GM20431 (cell line): Measurements from ENCODE around the gene SMR3B.

Experiments
- in situ Hi-C: fragments of 300-500 bp; cut with MseI, MboI; formaldehyde crosslinking; loops from one replicate; pipeline ENCODE4 v1.15.0; 2020; ENCODE audit warnings: low sequenced_read_pairs; ENCODE audit not compliant: unreplicated experiment

The SMR3B gene

DNA sequence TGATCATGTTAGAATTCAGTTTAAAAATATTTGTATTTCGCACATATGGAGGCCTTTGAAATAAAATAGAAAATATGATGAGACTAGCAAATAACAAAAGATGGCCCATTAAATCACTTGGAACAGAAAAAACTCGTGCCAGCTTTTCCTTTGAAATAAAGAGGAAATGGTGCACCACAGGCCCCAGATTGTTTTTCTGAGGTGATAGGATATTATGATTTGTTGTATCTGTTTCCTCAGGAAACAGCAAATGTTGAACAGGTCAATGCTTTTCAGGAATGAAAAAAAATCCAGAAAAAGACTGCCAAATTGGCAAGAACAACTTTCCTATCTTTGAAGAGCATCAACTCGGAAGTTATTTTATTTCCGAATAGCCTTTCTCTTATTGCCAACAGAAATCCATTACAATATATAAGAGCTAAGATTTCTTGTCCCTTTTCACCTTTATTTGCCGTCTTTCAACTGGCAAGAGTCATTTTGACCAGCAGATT lies at the start of gene SMR3B:
TSS of gene SMR3B (plus strand) at position 441 of the 491 bp plus-strand sequence. CDS start 1,380 bp downstream, outside the sequence.
- in situ Hi-C loops = no loop called here

DNA sequence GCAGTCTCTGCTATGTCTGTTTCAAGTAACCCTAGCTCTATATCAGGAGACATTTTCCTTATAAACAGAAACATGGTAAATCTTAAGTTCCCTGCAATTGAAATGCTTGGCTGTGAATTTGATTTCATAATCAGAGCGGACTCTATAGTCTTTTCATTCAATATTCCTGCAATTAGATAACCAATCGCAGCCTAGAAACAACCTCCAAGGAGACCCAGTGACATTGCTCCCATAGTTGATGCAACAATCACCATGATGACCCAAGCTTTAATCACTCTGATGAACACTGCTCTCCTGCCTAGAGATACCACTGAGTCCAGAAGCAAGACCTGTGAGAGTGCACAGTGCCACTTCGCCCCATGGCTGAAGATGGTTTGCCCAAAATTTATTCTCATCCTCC lies 48.2 kb upstream of the SMR3B start, which contains the start of gene CABS1:
TSS of gene CABS1 (plus strand) at position 301 of the 400 bp plus-strand sequence. CDS start at position 360, 59 bp downstream.
- in situ Hi-C loops = no loop called here

DNA sequence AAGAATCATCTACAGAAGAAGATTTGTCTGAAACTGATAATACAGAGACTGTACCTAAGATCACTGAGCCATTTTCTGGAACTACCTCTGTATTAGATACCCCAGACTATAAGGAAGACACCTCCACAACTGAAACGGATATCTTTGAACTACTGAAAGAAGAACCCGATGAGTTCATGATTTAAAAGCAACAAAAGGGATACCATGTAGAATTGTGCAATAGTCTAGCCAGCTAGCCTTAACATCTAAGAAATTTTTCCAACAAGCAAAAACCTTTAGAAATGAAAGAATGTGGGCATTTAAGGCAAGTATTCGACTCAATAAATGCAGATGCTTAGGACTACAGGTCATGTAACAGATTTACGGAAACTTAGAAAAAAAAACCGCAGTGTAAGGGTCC lies 46.9 kb upstream of the SMR3B start:
- in situ Hi-C loops = no loop called here

DNA sequence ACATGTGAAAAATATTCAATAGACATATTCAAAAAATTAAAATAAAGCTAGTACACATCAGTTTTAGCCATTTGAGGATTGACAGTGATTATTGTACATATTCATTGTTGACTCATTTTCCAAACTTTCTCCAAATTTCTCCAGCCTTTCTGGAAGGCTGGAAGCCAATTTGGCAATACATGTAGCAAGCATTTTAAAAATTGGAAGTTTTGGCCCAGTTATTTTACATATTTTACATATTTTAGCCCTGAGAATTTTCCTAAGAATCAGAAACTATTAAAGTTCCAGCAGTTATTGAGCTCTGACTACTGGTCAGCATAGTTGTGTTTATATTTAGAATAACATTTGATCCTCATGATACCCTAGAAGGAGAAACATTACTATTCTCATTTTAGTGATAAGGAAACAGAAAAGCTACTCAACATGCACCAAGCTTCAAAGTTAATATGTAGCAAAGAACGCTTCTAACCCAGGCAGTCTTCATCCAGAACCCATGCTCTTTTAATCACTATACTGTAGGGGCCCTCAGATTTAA lies 45.0 kb upstream of the SMR3B start:
- in situ Hi-C loops = no loop called here

DNA sequence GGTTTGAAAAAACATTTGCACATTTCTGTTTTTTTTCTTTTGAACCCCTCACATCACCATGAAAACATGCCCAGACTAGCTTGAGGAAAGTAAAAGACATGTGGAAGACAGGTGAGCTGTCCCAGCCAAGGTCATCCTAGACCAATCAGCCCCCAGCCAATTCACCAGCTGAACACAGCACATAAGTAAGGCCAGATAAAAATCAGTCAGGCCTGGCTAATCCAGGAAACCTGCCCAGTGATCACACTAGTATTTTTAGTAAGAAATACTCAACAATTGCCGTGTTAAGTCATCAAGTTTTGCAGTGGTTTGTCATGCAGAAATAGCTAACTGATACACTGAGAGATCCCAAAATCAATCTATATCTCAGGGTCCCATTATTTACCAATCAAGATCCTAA lies 26.7 kb upstream of the SMR3B start:
- in situ Hi-C loops = no loop called here

DNA sequence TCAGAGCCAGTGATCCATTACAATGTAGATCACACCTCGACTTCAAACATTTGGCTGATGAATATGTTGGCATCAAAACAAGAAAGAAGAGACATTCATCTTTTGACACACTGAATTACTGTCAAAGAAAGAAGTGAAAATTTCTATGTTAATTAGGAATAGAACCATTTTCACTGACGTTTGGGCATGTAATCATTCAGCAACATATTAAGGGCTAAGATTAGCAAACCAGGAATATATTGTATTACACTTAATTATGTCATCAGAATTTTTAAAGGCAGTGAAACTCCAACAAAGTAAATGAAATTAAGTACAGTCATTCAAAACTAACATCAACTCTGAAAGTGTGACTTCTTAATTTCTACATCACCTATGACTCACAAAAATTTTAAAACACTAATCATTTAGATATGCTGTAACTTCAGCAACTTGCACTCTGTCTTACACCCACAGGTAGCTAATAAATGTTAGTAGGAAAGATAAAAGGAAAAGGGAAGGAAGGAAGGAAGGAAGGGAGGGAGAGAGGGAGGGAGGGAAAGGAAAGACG lies 23.7 kb upstream of the SMR3B start:
- in situ Hi-C loops = no loop called here

DNA sequence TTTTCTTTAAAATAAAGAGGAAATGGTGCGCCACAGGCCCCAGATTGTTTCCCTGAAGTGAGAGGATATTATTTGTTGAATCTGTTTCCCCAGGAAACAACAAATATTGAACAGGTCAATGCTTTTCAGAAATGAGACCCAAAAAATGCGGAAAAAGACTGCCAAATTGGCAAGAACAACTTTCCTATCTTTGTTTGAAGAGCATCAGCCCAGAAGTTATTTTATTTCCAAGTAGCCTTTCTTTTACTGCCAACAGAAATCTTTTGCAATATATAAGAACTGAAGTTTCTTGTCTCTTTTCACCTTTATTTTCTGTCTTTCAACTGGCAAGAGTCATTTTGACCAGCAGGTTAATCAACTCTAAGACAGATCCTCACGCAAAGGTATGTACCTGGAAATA lies 22.5 kb upstream of the SMR3B start, which contains the start of gene SMR3A:
TSS of gene SMR3A (plus strand) at position 301 of the 400 bp plus-strand sequence. CDS start 1,356 bp downstream, outside the sequence.
- in situ Hi-C loops = no loop called here

DNA sequence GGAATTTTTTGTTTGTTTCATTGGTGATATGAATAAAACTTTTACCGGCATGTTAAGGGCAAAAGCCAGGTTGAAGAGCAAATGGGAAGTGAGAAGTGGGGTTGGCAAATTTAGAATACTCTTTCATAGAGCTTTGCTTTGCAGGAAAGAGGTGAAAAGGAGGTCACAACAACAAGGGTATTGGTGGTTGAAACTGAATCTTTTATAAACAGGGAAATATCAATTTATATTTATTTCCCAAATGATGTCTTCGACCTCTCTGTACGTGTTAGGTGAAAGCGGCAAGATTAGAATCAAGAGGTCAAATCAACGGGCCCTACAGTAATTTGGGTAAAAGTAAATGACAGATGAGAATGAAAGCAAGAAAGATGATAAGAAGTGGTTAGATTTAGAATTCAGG lies 18.9 kb upstream of the SMR3B start:
- in situ Hi-C loops = no loop called here

DNA sequence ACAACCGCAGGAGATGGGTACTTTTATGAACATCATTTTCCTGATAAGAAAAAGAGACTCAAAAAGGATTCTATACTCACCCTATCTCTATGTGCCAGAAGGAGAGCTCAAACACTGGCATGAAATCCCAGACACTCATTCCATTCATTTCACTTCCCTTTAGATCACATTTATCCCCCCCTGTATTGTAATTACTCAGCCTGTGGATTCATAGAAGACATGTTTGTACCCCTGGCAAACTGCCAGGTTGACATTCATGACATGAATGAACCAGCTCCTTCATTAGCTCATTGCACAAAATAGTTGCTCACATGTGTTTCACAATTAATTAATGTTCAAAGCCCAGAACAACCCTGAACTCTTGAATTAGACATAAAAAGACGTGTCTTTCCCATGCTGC lies 17.5 kb upstream of the SMR3B start:
- in situ Hi-C loops = no loop called here

DNA sequence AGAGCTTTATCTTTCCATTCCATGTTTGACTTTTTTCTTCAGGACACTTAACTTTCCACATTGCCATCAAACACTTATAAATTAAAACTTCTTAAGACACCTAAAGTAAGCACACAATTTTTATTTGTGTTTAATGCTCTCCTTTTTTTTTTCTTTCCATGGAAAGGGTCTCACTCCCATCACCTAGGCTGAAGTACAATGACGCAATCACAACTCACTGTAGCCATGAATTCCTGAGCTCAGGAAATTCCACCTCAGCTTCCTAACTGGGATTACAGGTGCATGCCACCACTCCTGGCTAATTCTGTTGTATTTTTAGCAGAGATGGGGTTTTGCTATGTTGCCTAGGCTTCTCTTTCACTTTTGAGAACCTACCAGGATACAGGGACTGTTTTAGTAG lies 15.1 kb upstream of the SMR3B start:
- in situ Hi-C loops = no loop called here

DNA sequence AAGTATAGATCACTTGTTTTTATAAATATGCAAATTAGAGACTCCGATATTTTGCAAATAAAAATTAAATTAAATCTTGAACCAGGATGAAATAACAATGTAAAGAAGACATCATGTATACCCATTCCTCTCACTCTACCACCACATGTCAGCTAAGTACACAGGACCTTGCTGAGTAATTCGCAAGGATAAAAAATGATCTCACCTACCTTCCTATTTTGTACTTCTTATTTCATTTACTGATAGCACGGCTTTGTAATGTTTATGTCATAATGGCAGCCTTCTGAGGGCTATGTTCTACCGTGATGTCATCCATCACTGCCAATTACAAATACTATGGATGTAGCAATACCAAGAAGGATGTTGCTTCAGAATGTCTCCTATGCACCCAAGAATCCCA lies 10.9 kb upstream of the SMR3B start:
- in situ Hi-C loops = no loop called here

DNA sequence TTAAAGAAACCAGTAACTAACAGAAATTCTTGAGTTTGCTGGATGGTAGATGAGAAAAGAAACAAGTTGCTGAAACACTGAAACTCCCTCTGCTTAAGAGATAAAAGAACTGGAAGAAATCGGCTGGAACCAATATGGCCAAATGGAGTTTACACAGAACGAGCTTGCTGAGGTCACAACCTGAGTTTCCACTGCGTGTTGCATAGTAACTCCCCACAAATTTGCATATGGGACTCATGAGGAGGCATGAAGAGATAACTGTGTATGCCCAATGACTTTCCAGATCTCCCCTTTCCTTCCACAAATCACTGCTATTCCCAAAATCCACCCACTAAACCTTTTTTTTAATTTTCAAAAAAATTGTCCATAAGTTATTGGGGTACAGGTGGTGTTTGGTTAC lies 10.2 kb upstream of the SMR3B start:
- in situ Hi-C loops = no loop called here

DNA sequence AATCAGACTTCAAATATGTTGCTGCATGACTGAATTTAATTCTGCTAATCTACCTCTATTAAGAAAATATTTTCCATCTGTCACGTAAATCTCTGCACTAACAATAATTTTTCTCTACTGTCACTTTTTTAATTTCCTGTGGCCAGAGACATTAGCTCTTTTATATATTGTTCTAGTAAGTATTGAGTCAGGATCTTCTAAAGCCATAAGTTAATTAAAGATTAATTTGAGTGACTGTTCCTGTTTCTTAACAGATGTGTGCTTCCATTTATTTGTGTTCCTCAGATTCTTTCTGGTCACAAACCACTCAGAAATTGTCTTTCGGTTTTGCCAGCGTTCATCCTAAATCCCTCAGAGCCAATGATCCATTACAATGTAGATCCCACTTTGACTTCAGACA lies 2.4 kb upstream of the SMR3B start:
- in situ Hi-C loops = no loop called here

DNA sequence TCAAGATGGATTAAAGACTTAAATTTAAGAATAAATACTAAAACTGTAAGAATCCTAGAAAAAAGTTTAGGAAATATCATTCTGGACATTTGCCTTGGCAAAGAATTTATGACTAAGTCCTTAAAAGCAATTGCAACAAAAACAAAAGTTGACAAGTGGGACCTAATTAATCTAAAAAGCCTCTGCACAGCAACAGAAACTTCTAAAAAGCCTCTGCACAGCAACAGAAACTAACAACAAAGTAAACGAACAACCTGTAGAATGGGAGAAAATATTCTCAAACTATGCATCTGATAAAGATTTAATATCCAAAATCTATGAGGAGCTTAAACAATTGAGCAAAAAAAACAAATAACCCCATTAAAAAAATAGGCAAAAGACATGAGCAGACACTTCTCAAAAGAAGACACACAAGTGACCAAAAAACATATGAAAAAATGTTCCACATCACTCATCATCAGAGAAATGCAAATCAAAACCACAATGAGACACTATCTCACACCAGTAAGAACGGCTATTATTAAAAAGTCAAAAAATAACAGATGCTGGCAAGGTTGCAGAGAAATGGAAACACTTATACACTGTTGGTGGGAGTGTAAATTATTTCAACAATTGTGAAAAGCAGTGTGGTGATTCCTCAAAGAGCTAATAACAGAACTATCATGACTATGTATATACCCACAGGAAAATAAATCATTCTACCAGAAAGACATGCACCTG lies 9.3 kb downstream of the SMR3B start:
- in situ Hi-C loops = no loop called here

DNA sequence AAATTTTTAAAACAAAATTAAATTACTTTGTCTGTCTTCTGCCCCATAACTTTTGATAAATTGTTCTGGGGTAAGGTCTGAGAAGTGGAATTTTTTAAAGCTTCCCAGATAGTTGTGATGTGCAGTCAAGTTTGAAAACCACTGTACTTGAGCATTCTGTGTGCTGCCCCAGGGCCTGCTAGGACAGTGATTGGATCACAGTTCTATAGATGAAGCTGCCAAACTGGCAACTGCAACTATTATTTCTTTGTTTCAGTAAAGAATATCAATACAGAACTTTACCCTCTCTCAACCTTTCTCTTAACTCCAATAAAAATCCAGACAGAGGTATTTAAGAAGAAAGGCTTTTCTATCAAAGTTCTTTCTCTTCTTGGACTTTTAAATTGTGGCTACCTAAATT lies 14.6 kb downstream of the SMR3B start, which contains the start of gene OPRPN:
TSS of gene OPRPN (plus strand) at position 361 of the 400 bp plus-strand sequence. CDS start 1,346 bp downstream, outside the sequence.
- in situ Hi-C loops = no loop called here

DNA sequence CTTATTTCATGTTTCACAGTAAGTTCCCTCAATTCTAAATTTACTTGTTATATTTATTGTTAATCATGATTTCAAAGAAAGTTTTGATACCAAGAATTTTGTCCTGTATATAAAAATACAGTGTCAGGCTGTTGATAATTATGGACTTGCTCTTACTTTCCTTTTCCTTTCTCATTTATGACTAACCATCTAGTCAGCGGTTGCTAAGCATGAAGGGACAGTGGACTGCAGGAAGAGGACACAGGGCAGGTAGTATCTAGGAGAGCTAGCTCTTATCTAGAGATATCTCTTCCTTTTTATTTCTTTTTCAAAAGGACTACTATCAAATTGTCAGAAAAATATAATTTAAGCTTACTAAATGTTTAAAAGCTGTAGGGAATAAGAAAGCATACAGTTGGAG lies 16.4 kb downstream of the SMR3B start:
- in situ Hi-C loops = no loop called here

DNA sequence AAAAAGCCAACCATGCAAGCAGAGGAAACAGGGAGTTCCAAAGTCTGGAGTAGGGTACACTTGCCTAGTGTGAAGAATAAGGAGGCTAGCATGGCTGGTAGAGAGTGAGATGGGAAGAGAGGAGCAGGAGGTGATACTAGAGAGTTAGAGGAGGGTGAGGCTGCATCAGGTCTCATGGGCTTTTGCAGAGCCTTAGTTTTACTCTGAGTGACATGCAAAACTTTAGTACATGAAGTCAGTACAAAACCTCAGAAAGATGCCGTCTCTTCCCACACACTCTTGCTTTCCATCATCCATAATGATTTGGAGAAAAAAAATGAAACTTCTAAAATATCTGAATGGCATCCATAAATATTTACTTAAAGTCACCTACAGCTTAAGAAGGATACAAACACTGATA lies 19.8 kb downstream of the SMR3B start:
- in situ Hi-C loops = no loop called here

DNA sequence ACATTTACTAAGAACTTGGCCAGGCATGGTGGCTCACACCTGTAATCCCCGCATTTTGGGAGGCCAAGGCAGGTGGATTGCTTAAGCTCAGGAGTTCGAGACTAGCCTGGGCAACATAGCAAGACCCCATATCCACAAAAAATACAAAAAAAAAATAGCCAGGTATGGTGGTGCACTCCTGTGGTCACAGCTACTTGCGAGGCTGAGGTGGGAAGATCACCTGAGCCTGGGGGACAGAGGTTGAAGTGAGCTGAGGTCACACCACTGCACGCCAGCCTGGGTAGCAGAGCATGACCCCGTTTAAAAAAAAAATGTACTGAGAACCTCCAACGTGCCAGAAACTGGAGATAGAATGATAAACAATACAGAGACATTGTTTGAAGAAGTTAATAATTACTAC lies 22.8 kb downstream of the SMR3B start:
- in situ Hi-C loops = no loop called here

DNA sequence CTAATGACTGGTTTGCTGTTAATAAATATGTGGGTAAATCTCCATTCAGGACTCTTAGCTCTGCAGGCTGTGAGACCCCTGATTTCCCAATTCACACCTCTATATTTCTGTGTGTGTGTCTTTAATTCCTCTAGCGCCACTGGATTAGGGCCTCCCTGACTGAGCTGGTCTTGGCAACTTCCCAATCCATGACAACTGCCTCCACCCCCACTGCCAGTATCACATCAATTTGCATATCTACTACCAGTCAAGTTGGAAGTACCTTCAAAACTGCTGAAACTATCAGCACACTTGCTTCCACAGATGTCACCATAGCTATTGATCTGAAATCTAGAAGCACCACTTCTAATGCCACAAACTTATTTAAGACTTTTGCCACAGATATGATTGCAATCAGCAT lies 42.4 kb downstream of the SMR3B start:
- in situ Hi-C loops = no loop called here

DNA sequence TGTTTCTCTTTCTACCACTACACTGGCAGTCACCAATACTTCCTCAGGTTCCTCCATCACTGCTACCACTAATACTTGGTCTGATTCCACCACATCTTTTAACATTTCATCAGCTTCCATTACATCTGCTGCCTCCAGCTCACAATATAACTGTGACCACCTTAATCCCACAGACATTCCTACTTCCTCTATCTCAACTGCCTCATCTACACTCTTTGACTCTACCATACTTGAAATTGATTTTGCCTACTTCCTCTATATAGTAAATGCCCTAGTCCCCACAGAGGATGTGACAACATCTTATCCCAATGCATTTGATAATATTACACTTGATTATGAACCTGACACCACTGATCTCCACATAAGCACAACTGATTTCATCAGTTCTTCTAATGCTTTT lies 43.9 kb downstream of the SMR3B start:
- in situ Hi-C loops = no loop called here

DNA sequence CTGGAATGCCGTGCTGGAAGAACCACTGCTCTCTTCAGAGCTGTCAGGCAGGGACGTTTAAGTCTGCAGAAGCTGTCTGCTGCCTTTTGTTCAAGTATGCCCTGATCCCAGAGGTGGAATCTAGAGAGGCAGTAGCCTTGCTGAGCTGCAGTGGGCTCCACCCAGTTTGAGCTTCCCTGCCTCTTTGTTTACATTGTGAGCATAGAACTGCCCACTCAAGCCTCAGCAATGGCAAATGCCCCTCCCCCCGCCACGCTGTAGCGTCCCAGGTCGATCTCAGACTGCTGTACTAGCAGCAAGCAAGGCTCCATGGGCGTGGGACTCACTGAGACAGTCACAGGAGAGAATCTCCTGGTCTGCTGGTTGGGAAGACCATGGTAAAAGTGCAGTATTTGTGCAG lies 54.3 kb downstream of the SMR3B start:
- in situ Hi-C loops = no loop called here
